Activated T-helper 17 cell treated with anti-CD3 and anti-CD28 coated beads, Interleukin-2, amount 50 U/mL, for 72 hours (primary cell): Measurements from ENCODE around the gene PHF21B. TPM values are rescaled to one million over a fixed set of nuclear protein-coding genes. Genes with fewer than 3 reads are reported as not detected.
A peak's percentile ranks its signal among the peaks of the same experiment; 100 is the strongest.

ENCODE experiments used
- ATAC-seq: fragments of 150-1000 bp; cut with Tn5 transposase; replicated peaks from 2 replicates; pipeline ENCODE4 v1.10.0; 2021; ENCODE audit warnings: mild to moderate bottlenecking, moderate library complexity
- H3K27ac Mint-ChIP-seq: one replicate; pipeline ENCODE4 v1.8.0; 2022; ENCODE audit warnings: mixed read lengths
- H3K27me3 Mint-ChIP-seq: one replicate; pipeline ENCODE4 v1.8.0; 2022; ENCODE audit warnings: mixed read lengths
- H3K36me3 Mint-ChIP-seq: one replicate; pipeline ENCODE4 v1.8.0; 2022; ENCODE audit warnings: low read depth, mild to moderate bottlenecking, mixed read lengths
- H3K4me1 Mint-ChIP-seq: one replicate; pipeline ENCODE4 v1.8.0; 2022; ENCODE audit warnings: mixed read lengths
- H3K4me3 Mint-ChIP-seq: one replicate; pipeline ENCODE4 v1.8.0; 2022; ENCODE audit warnings: mild to moderate bottlenecking, mixed read lengths
- H3K9me3 Mint-ChIP-seq: one replicate; pipeline ENCODE4 v1.8.0; 2022; ENCODE audit warnings: mixed read lengths
- total RNA-seq, 2 donors: library from RNA; stranded (reverse); gene quantifications; one replicate each; pipeline ENCODE4 v1.2.3, GENCODE V29; 2022

PHF21B gene
- total RNA-seq, 2 donors from 2014 or later, result not detected

DNA sequence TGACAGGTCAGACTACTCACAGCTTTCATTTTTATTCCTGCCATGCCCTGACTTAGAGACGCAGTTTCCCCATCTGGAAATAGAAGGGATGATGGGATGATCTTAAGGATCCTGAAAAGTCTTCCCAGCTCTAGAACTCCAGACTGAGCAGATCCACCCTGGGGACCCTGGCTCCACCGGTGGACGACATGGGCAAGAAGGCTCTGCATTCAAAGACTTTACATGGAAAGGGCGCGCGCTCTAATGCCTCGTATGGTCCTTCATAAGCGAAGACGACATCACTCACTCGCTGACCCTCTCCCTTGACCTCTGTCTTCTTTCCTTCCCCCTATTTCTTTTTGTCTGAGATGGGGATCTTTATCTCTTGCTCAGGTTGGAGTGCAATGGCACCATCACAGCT lies 24.4 kb upstream of the PHF21B start:
- H3K27ac Mint-ChIP-seq, result no peak overlapping the region
- ATAC-seq, result no peak
- H3K27me3 Mint-ChIP-seq, result peaks cover 15% of the 10 kb centered on the region
- no peak overlapping the region for H3K4me3 Mint-ChIP-seq
- H3K4me1 Mint-ChIP-seq, result no peaks in the 10 kb centered on the region
- no peaks in the 10 kb centered on the region for H3K9me3 Mint-ChIP-seq
- H3K36me3 Mint-ChIP-seq, result no peaks in the 10 kb centered on the region

- H3K27me3 Mint-ChIP-seq, result peaks cover 11% of the 10 kb centered on the region
- no peaks in the 10 kb centered on the region for H3K9me3 Mint-ChIP-seq
- no peaks in the 10 kb centered on the region for H3K4me1 Mint-ChIP-seq
- no peak overlapping the region for H3K4me3 Mint-ChIP-seq
- no peaks in the 10 kb centered on the region for H3K36me3 Mint-ChIP-seq
- no peak overlapping the region for H3K27ac Mint-ChIP-seq
- ATAC-seq, result no peak
These were observed 23.3 kb upstream of the PHF21B start for GRCh38 chr22:45033136-45033535.

DNA sequence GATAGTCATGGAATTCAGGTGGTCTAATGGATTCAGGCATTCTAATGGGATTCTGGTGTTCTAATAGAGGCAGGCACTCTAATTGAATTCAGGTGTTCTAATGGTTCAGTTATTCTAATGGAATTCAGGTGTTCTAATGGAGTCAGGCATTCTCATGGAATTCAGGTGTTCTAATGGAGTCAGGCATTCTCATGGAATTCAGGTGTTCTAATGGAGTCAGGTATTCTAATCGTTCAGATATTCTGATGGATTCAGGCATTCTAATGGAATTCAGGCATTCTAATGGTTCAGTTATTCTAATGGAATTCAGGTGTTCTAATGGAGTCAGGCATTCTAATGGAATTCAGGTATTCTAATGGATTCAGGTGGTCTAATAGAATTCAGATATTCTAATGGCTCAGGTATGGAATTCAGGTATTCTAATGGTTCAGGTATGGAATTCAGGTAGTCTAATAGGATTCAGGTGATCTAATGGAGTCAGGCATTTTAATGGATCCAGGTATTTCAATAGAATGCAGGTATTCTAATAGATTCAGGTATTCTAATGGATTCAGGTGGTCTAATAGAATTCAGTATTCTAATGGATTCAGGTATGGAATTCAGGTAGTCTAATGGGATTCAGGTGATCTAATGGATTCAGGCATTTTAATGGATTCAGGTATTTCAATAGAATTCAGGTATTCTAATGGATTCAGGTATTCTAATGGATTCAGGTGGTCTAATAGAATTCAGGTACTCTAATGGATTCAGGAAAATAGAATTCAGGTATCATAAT lies 22.0 kb upstream of the PHF21B start:
- no peak for ATAC-seq
- peaks cover 8% of the 10 kb centered on the region for H3K27me3 Mint-ChIP-seq
- no peak overlapping the region for H3K4me3 Mint-ChIP-seq
- H3K36me3 Mint-ChIP-seq, result no peaks in the 10 kb centered on the region
- no peaks in the 10 kb centered on the region for H3K4me1 Mint-ChIP-seq
- no peak overlapping the region for H3K27ac Mint-ChIP-seq
- no peaks in the 10 kb centered on the region for H3K9me3 Mint-ChIP-seq

GRCh38 chr22:45029501-45029900 lies 19.7 kb upstream of the PHF21B start:
- H3K9me3 Mint-ChIP-seq, result no peaks in the 10 kb centered on the region
- H3K4me3 Mint-ChIP-seq, result no peak overlapping the region
- H3K27ac Mint-ChIP-seq, result no peak overlapping the region
- no peak for ATAC-seq
- peaks cover 8% of the 10 kb centered on the region for H3K27me3 Mint-ChIP-seq
- H3K4me1 Mint-ChIP-seq, result no peaks in the 10 kb centered on the region
- no peaks in the 10 kb centered on the region for H3K36me3 Mint-ChIP-seq

GRCh38 chr22:45026511-45026910 lies 16.7 kb upstream of the PHF21B start:
- Mint-ChIP-seq H3K27me3 (peaks cover 17% of the 10 kb centered on the region), H3K4me1 (no peaks in the 10 kb centered on the region), H3K9me3 (no peaks in the 10 kb centered on the region), H3K27ac (no peak overlapping the region), H3K4me3 (no peak overlapping the region), H3K36me3 (no peaks in the 10 kb centered on the region)
- ATAC-seq, result no peak

DNA sequence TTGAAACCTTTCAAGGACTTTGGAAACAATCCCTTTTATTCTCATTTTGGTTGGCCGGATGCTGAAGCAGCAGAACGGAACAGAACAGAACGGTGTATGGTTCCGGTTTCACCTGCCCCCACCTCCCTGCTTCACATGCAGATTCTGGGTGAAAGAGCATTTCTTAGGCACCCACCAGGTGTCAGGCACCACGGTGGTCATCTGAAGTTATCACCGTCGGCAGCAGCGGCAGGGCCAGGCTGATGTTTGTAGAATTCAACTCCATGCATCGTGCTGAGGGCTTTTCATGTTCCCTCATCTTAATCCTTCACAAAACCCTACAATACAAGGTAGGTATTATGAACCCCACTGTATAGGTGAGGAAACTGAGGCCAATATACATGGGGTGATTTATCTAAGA lies 13.6 kb upstream of the PHF21B start:
- H3K36me3 Mint-ChIP-seq, result no peaks in the 10 kb centered on the region
- no peak overlapping the region for H3K27ac Mint-ChIP-seq
- no peaks in the 10 kb centered on the region for H3K9me3 Mint-ChIP-seq
- ATAC-seq, result no peak
- H3K27me3 Mint-ChIP-seq, result peaks cover 21% of the 10 kb centered on the region
- H3K4me1 Mint-ChIP-seq, result no peaks in the 10 kb centered on the region
- no peak overlapping the region for H3K4me3 Mint-ChIP-seq

GRCh38 chr22:45019861-45020655 lies 10.3 kb upstream of the PHF21B start:
- Mint-ChIP-seq H3K27ac (no peak overlapping the region), H3K4me1 (no peaks in the 10 kb centered on the region), H3K36me3 (no peaks in the 10 kb centered on the region), H3K27me3 (peaks cover 29% of the 10 kb centered on the region), H3K4me3 (no peak overlapping the region), H3K9me3 (no peaks in the 10 kb centered on the region)
- no peak for ATAC-seq

- H3K9me3 Mint-ChIP-seq, result no peaks in the 10 kb centered on the region
- H3K27me3 Mint-ChIP-seq, result peaks cover 53% of the 10 kb centered on the region
- no peak for ATAC-seq
- H3K4me3 Mint-ChIP-seq, result no peak overlapping the region
- peaks cover 7% of the 10 kb centered on the region for H3K4me1 Mint-ChIP-seq
- no peak overlapping the region for H3K27ac Mint-ChIP-seq
- H3K36me3 Mint-ChIP-seq, result peaks cover 10% of the 10 kb centered on the region
These were observed 4.8 kb upstream of the PHF21B start for GRCh38 chr22:45014654-45015053.

DNA sequence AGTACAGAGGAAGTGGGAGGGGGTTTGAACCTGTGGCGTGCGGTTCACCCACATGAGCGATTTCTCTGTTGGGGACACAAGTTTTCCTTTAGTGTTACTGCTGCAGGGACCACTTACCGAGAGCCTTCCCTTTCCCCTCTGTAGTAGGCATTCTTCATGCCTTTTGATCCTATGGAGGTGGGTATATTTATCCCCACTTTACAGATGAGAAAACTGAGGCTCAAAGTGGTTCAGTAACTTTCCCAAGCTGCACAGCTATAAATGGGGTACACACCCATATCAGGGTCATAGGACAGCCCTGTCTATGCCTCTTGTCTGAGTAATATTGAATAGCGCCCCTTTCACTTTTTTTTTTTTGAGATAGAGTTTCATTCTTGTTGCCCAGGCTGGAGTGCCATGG lies 3.3 kb upstream of the PHF21B start:
- H3K27me3 Mint-ChIP-seq, result peaks cover 49% of the 10 kb centered on the region
- peaks cover 7% of the 10 kb centered on the region for H3K4me1 Mint-ChIP-seq
- H3K36me3 Mint-ChIP-seq, result peaks cover 10% of the 10 kb centered on the region
- no peaks in the 10 kb centered on the region for H3K9me3 Mint-ChIP-seq
- ATAC-seq, result no peak
- H3K27ac Mint-ChIP-seq, result no peak overlapping the region
- H3K4me3 Mint-ChIP-seq, result no peak overlapping the region

DNA sequence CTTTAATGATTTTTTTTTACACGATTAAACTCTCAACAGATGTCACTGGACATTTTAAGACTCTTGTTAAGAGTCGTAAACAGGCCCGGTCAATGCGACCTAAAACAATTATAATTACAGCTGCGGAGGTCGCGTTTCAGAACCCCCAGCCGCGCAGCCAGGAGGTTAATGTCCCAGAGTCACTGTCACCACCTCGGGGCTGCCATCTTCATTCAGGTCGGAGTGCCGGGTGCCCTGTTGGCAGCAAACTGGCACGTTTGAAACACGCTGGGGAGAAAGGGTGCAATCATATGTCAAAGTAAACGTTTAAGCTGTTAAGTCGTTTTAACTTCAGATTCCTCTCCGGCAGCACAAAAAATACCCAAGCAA lies 711 bp upstream of the PHF21B start:
- Mint-ChIP-seq H3K4me3 (peak overlapping the region; percentile 84), H3K4me1 (peaks cover 7% of the 10 kb centered on the region), H3K9me3 (no peaks in the 10 kb centered on the region), H3K27ac (no peak overlapping the region), H3K27me3 (peaks cover 50% of the 10 kb centered on the region), H3K36me3 (peaks cover 10% of the 10 kb centered on the region)
- ATAC-seq, result no peak

DNA sequence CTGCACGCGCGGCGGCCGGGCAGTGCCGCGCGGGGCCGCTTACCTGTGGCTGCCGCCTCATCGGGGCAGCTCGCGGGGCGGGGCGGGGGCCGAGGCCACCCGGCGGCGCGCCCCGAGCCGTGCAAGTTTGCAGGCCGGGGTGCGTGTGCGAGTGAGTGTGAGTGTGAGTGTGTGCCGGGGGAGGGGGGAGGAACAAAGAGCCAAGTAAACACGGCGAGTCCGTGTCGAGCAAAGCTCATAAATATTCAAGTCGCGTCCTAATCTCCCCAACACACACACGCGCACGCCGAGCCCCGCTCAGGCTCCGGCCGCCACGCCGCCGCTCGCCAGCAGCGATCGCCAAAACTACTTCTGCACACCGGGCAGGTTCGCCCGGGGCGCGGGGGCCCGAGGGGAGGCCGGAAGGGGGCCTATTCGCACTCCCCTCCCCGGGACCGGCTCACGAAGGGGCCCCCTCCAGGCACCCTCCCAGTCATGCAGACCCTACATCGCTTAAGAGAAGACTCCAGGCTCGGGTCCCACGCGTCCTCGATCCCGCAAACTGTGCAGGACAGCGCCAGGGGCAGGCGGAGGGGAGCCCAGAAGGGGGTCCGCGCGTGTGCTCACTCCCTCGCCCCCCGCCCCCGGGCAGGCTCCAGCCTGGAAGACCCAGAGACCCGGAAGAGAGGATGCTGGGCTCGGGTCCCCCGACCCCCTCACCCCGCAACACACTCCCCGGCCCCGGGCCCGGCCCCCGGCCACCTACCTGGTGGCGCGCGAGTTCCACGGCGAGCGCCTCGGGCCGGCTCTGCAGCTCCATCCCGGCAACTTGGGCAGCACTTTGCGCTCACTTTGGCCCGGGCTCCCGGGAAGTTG lies 827 bp downstream of the PHF21B start:
- Mint-ChIP-seq H3K4me1 (peaks cover 7% of the 10 kb centered on the region), H3K27ac (no peak overlapping the region), H3K27me3 (peaks cover 55% of the 10 kb centered on the region), H3K36me3 (peaks cover 10% of the 10 kb centered on the region), H3K4me3 (no peak overlapping the region), H3K9me3 (no peaks in the 10 kb centered on the region)
- no peak for ATAC-seq

- H3K4me1 Mint-ChIP-seq, result peaks cover 7% of the 10 kb centered on the region
- no peaks in the 10 kb centered on the region for H3K9me3 Mint-ChIP-seq
- H3K27me3 Mint-ChIP-seq, result peaks cover 62% of the 10 kb centered on the region
These were observed 1.6 kb downstream of the PHF21B start for GRCh38 chr22:45008186-45008681.

DNA sequence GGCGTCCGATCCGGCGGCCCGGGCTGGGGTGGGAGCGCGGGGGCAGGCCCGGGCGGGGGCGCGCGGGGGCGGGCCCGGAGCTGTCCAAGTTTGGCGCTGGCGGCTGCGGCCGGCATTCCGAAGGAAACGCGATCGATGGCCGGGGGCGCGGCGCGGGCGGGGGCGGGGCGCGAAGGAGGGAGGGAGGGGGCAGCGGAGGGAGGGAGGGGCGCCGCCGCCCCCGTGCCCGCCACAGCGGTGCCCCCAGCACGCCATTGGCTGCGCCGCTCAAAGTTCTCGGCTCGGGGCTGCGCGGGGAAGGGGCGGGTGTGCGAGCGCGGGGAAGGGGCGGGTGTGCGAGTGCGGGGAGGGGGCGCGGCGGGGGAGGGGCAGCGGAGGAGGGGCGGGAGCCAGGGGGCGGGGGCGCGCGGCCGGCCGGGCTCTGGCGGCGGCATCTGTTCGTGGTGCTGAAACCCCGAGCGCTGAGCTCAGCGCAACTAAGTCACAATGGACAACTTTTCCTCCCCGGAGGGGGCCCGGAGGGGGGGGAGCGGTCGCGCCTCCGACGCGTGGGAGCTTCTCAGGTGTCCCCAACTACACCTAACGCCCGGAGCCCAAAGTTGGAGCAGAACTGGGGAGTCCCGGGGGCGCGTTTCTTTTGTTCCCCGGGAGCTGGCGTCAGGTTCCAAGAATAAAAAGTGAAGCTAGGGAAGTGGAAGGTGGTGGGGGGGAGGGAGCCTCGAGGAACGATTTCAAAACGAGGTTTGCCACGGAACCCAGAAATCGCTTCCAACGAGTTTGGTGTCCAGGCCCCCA lies 2.2 kb downstream of the PHF21B start:
- no peak overlapping the region for H3K27ac Mint-ChIP-seq
- ATAC-seq, result no peak
- H3K27me3 Mint-ChIP-seq, result peaks cover 64% of the 10 kb centered on the region
- H3K4me3 Mint-ChIP-seq, result no peak overlapping the region
- H3K36me3 Mint-ChIP-seq, result peaks cover 10% of the 10 kb centered on the region
- no peaks in the 10 kb centered on the region for H3K9me3 Mint-ChIP-seq
- peaks cover 7% of the 10 kb centered on the region for H3K4me1 Mint-ChIP-seq

More at GRCh38 chr22:45008186-45008681, 1.6 kb downstream of the PHF21B start:
- H3K36me3 Mint-ChIP-seq, result peaks cover 10% of the 10 kb centered on the region
- no peak for ATAC-seq
- H3K27ac Mint-ChIP-seq, result no peak overlapping the region
- no peak overlapping the region for H3K4me3 Mint-ChIP-seq

- H3K36me3 Mint-ChIP-seq, result peaks cover 10% of the 10 kb centered on the region
- peak overlapping the region; percentile 21 for H3K4me3 Mint-ChIP-seq
- no peak for ATAC-seq
- H3K27me3 Mint-ChIP-seq, result peaks cover 61% of the 10 kb centered on the region
- no peaks in the 10 kb centered on the region for H3K9me3 Mint-ChIP-seq
- H3K4me1 Mint-ChIP-seq, result peaks cover 7% of the 10 kb centered on the region
- no peak overlapping the region for H3K27ac Mint-ChIP-seq
These were observed 2.8 kb downstream of the PHF21B start for GRCh38 chr22:45006964-45007390.
